ENCODE data around the gene CNEP1R1. TPM values are rescaled to one million over a fixed set of nuclear protein-coding genes. Genes with fewer than 3 reads are reported as not detected.

The CNEP1R1 gene
- total and polyA plus RNA-seq, 9 of the 15 experiments (the other 6 are each of a cell fraction or from before 2014, with no cell fraction given) = 7.6 to 20.1 (median 10.6) TPM

DNA sequence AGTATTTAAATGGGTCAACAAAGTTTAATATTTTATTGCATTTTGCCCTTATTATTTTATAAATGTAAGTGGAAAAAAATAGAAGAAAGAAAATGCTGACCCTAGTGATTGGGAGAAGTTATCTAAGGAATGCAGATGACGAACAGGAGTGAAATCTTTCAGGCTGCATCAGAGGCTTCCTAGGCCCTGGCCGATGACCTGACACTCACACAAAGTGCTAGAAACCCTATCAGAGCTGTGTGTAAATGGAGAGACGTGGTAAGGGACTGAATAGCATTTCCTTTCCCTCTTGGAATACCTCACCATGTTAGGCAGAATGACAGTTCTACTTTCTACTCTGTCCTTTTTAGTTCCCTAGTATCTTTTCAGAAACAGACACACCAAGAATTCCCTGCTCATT, 44.9 kb upstream of the CNEP1R1 start:
- ChIA-PET CTCF (ENCODE audit: low intra/inter-chr PET ratio) (no interaction called here), POLR2A (no interaction called here)
- Histone ChIP-seq H3K79me2 (ENCODE audit: control insufficient read depth, insufficient read depth, low read length) (no peaks in the 10 kb centered on the region), H3K36me3 (ENCODE audit: control insufficient read depth, insufficient read depth, low read length) (no peaks in the 10 kb centered on the region), H3K27me3 (ENCODE audit: control insufficient read depth in 2 of 2, insufficient read depth in 2 of 2, low read length in 2 of 2) (peaks cover 7 to 12% of the 10 kb centered on the region in 2 experiments), H3K4me2 (ENCODE audit: insufficient read depth, low read length) (no peak overlapping the region), H3K4me3 (no peak overlapping the region), H3K4me1 (replicated peaks in 1 of 2; ENCODE audit: control insufficient read depth in 2 of 2, insufficient read depth in 2 of 2, low read length in 2 of 2) (no peaks in the 10 kb centered on the region), H3K27ac (ENCODE audit: extremely low read depth, low read depth, low read length) (no peak overlapping the region), H4K20me1 (replicated peaks; ENCODE audit: control insufficient read depth, insufficient read depth, low read length) (no peaks in the 10 kb centered on the region), H2AFZ (ENCODE audit: low read depth, low read length) (no peak overlapping the region), H3K9ac (ENCODE audit: insufficient read depth in 1 of 2, low read depth in 2 of 2, low read length in 2 of 2) (no peak overlapping the region), H3K9me3 (replicated peaks; ENCODE audit: control insufficient read depth, insufficient read depth, low read depth, low read length) (no peaks in the 10 kb centered on the region), H3K9me1 (ENCODE audit: control insufficient read depth, insufficient read depth, low read length) (no peaks in the 10 kb centered on the region)
- in situ Hi-C loops (cut with MboI) (no loop called here), intact Hi-C loops (cut with micrococcal nuclease) (no loop called here)
- ATAC-seq (peak; percentile 49), FAIRE-seq (no peak), DNase-seq (ENCODE audit: extremely low read depth in 1 of 4, low spot score in 3 of 4) (no peak)
- 0% methylated on average over 3 of the region's 3 CpGs for WGBS (ENCODE audit: insufficient coverage, low coverage, missing lambda C conversion rate)
- BruUV-seq (replicated peaks) = no TSS peak
- no peak for TF ChIP-seq NR4A1 (CRISPR knock-in tag; IDR thresholded peaks at IDR 0.05)
- TF ChIP-seq NR4A1 (tag; IDR thresholded peaks at IDR 0.05) = no peak
- no peak for TF ChIP-seq TEAD4 (IDR thresholded peaks at IDR 0.05; ENCODE audit: low read length)
- no peak for TF ChIP-seq TEAD4 (CRISPR knock-in tag; IDR thresholded peaks at IDR 0.05; ENCODE audit: borderline replicate concordance)
- TF ChIP-seq ZNF785 (CRISPR knock-in tag; IDR thresholded peaks at IDR 0.05) = no peak
- TF ChIP-seq, protein P1, sequence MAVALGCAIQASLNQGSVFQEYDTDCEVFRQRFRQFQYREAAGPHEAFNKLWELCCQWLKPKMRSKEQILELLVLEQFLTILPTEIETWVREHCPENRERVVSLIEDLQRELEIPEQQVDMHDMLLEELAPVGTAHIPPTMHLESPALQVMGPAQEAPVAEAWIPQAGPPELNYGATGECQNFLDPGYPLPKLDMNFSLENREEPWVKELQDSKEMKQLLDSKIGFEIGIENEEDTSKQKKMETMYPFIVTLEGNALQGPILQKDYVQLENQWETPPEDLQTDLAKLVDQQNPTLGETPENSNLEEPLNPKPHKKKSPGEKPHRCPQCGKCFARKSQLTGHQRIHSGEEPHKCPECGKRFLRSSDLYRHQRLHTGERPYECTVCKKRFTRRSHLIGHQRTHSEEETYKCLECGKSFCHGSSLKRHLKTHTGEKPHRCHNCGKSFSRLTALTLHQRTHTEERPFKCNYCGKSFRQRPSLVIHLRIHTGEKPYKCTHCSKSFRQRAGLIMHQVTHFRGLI (CRISPR knock-in tag; IDR thresholded peaks at IDR 0.05) = no peak
- TF ChIP-seq SAP30 (IDR thresholded peaks at IDR 0.05; ENCODE audit: borderline replicate concordance, insufficient read depth, low read depth, low read length, poor library complexity, severe bottlenecking) = no peak
- TF ChIP-seq, protein P2, sequence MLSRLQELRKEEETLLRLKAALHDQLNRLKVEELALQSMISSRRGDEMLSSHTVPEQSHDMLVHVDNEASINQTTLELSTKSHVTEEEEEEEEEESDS (CRISPR knock-in tag; IDR thresholded peaks at IDR 0.05) = no peak
- no peak for TF ChIP-seq PURB (CRISPR knock-in tag; IDR thresholded peaks at IDR 0.05; ENCODE audit: low read depth)
- no peak for TF ChIP-seq EGR1 (conservative IDR thresholded peaks at IDR 0.05)
- TF ChIP-seq, protein P3, sequence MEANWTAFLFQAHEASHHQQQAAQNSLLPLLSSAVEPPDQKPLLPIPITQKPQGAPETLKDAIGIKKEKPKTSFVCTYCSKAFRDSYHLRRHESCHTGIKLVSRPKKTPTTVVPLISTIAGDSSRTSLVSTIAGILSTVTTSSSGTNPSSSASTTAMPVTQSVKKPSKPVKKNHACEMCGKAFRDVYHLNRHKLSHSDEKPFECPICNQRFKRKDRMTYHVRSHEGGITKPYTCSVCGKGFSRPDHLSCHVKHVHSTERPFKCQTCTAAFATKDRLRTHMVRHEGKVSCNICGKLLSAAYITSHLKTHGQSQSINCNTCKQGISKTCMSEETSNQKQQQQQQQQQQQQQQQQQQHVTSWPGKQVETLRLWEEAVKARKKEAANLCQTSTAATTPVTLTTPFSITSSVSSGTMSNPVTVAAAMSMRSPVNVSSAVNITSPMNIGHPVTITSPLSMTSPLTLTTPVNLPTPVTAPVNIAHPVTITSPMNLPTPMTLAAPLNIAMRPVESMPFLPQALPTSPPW (CRISPR knock-in tag; IDR thresholded peaks at IDR 0.05) = no peak
- no peak for TF ChIP-seq TGIF2 (CRISPR knock-in tag; IDR thresholded peaks at IDR 0.05)
- TF ChIP-seq, protein P4, sequence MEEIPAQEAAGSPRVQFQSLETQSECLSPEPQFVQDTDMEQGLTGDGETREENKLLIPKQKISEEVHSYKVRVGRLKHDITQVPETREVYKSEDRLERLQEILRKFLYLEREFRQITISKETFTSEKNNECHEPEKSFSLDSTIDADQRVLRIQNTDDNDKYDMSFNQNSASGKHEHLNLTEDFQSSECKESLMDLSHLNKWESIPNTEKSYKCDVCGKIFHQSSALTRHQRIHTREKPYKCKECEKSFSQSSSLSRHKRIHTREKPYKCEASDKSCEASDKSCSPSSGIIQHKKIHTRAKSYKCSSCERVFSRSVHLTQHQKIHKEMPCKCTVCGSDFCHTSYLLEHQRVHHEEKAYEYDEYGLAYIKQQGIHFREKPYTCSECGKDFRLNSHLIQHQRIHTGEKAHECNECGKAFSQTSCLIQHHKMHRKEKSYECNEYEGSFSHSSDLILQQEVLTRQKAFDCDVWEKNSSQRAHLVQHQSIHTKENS (CRISPR knock-in tag; IDR thresholded peaks at IDR 0.05) = no peak
- no peak for TF ChIP-seq SNIP1 (IDR thresholded peaks at IDR 0.05; ENCODE audit: low read depth)
- TF ChIP-seq, protein P5, sequence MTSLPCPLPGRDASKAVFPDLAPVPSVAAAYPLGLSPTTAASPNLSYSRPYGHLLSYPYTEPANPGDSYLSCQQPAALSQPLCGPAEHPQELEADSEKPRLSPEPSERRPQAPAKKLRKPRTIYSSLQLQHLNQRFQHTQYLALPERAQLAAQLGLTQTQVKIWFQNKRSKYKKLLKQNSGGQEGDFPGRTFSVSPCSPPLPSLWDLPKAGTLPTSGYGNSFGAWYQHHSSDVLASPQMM (CRISPR knock-in tag; IDR thresholded peaks at IDR 0.05) = no peak
- TF ChIP-seq, protein P6, sequence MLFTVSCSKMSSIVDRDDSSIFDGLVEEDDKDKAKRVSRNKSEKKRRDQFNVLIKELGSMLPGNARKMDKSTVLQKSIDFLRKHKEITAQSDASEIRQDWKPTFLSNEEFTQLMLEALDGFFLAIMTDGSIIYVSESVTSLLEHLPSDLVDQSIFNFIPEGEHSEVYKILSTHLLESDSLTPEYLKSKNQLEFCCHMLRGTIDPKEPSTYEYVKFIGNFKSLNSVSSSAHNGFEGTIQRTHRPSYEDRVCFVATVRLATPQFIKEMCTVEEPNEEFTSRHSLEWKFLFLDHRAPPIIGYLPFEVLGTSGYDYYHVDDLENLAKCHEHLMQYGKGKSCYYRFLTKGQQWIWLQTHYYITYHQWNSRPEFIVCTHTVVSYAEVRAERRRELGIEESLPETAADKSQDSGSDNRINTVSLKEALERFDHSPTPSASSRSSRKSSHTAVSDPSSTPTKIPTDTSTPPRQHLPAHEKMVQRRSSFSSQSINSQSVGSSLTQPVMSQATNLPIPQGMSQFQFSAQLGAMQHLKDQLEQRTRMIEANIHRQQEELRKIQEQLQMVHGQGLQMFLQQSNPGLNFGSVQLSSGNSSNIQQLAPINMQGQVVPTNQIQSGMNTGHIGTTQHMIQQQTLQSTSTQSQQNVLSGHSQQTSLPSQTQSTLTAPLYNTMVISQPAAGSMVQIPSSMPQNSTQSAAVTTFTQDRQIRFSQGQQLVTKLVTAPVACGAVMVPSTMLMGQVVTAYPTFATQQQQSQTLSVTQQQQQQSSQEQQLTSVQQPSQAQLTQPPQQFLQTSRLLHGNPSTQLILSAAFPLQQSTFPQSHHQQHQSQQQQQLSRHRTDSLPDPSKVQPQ (CRISPR knock-in tag; IDR thresholded peaks at IDR 0.05; ENCODE audit: borderline replicate concordance) = no peak
